Measurements from ENCODE around the gene NSUN3.
A peak's percentile ranks its signal among the peaks of the same experiment; 100 is the strongest.
"Not testable (repeated sequence)": the region's sequence is repeated elsewhere in the genome, so short reads cannot be mapped to it uniquely, and the experiment has no call there.

NSUN3 gene

DNA sequence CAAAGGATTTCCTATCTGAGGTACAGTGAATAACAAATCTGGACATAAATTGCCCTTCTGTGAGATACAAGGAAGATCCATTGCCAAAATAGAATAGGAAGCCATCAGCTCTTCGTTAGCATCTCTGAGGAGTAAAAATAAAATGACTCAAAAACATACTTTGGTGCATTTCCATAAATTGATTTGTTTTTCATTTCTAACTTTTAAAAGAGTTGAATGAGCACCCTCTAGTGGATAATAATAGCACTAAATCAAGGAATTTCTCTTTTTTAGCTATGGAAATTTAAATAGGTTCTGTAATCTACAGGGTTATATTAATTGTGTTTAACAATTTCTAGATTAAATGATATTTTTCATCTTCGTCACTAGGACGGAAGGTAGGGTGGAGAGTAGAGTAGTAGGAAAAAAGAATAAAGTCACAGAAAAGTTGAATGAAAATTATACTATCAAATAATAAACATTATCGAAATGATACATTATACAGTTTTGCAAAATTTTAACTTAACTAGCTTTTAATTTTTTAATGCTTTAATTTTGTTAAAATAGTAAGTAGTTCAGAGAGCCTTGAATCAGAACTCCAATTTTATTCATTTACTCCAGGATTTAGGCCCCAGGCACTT is 6.4 kb downstream of the NSUN3 start:
- peak in 1 of 2 donors; percentile 43 for DNase-seq

DNA sequence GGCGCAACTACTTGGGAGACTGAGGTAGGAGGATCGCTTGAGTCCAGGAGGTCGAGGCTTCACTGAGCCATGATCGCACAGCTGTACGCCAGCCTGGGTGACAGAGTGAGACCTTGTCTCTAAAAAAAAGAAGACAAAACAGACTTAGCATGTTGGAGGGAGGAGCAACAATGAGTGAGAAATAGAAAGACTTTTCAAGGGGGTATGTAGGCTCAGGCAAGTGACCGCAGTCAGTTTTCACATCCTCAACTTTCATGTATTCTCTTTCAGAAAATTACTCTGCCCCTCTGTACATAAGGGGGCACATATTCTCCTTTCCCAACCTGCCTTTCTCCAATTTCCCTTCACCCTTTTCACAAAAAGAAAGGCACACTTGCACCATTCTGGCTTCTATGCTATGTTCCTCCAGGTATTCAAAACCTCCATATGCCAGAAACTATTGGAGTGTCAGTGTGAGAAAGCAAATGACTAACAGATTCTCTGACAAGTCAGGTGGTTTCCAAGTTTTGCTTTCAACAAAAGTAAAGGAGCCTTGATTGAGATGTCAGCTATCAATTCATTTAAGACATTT is 7.6 kb downstream of the NSUN3 start:
- no peak for DNase-seq

DNA sequence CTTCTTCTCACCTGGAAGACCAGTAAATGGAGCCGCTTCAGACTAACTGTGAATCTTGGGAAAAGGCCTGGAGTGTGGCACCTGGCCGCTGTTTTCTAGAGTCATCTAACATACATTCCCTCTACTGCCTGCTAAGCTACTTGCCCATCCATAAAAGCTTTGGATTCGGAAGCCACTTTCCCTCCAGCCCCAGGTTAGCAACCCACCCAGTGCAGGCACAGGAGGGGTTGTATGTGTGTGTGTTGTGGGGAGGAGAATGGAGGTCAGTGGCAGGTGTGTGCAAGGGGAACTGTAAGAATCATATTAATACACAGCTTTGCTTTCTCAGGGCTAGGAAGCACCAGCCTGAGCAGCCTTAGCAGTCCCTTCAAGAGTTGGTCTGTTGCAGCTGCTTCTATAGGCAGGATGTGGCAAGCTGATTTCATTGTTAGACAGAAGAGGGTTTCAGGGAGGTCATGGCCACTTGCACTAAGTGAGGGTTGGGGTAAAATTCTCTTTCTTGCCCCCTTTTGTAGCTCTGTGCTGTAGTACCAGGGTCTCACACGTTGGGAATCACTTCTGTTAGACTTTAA is 8.9 kb downstream of the NSUN3 start:
- no peak for DNase-seq

DNA sequence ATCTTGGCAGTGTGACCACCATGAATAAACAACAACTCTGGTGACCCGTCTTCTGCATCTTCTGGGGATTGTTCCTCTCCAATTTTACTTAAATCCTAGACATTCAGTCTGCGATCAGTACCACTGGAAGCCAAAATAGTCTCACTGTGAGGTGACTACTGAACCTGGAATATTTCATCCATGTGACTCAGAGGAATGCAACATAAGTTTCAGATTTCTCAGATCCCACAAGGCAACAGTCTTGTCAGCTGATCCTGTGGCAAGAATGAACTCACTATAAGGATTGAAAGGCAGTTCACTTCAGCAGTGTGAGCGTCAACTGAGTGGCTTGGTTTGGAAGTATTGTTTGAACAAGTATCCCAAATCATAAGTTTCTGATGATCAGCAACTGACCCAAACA is 13.2 kb downstream of the NSUN3 start:
- DNase-seq = no peak

DNA sequence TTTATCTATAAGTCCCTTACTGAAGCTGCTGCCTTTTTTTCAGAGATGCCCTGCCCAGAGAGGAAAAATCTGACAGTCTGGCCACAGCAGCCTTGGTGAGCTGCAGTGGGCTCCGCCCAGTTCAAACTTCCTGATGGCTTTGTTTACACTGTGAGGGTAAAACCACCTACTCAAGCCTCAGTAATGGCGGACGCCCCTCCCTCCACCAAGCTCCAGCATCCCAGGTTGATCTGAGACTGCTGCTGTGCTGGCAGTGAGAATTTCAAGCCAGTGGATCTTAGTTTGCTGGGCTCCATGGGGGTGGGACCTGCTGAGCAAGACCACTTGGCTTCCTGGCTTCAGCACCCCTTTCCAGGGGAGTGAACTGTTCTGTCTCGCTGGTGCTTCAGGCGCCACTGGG is 17.7 kb downstream of the NSUN3 start:
- not testable (repeated sequence) for DNase-seq

DNA sequence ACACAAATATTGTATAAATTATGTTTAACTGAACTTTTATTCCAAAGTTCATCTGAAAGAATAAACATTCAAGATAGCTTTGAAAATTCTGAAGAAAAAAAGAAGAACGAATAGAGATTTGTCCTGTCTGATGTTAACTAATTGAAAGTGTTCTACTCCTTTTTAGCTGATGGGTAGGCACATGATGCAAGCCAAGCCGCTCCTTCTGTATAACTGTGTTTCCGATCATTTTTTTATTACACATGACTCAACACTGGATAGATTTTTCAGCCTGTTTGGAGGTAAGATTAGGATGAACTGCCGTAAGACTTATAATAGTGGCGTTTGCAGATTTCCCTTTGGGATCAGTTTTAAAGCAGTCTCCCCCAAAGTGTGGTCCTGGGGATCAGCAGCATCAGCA is 19.0 kb downstream of the NSUN3 start:
- DNase-seq = no peak

DNA sequence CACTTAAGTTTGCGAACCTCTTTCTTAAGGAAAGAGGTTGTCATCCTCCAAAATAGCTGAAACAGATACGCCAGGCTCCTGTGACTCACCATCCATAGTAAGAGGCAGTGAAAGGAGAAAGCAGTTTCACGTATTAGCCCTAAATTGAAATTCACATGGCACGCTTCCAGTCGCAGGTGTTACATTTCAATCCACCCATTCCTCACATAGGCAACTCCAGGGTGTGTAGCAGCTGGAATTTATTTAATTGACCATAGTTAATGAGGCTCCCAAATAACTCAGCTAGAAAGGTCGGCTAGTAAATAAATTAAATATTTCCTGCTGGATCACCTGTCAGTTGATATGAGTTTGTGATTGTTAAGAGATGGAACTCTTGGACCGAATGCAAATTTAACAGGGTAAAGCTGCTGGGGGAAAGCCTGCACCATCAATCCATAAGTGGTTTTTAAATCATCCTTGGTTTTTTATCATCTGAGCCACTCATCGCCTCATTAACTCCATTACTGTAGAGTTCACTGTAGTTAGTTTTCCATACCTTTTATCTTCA is 19.6 kb downstream of the NSUN3 start:
- no peak for DNase-seq

DNA sequence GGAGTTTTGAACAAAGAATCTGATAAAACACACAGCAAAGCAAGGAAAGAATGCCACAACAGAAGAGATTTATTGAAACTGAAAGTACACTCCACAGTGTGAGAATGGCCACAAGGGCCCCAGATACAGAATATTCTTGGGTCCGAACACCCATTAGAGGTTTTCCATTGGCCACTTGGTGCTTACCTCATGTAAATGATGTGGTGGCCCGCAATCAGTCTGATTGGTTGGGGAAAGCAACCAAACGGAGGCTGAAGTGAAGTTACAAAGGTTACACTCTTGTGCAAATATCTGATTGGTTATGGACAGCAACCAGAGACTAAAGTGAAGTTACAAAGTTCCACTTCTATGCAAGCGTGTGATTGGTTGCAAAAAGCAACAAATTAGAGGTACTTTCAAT is 20.4 kb downstream of the NSUN3 start:
- no peak for DNase-seq

DNA sequence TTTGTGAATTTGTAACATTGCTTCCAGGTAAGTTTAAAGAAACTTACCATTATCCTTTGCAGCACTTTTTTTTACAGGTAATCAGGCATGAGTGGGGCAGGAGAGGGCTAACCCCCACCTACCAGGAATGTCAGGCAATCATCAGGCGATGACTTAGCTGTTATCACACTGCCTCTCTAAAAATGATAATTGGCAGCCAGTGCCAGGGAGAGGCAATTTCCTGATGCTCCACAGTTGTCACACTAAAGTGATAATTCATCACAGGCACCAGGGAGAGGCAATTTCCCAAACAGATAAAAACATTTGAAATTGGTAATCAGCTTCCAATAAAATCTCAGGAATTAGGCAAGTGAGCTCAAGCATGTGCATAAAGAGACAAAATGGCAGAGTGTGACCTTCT is 26.3 kb downstream of the NSUN3 start:
- no peak for DNase-seq

DNA sequence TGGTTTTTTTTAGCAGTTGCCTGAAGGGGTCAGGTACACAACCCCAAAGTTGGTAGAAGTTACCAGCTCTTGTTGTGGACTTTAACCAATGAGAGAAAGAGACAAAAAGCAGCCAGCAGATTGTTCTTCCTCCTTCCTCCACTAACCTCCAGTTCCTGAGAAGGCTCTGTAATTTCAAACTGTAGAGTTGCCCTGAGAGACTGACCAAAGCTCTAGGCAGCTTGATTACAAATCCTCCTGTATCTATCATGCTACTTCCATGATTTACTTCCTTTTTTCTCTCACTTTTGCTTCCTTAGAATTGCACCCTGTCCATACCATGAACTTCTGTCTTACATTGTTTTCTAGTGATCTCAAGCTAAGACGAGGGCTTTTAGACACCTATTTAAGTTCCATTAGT is 29.2 kb downstream of the NSUN3 start:
- DNase-seq = peak; percentile 69 to 86

DNA sequence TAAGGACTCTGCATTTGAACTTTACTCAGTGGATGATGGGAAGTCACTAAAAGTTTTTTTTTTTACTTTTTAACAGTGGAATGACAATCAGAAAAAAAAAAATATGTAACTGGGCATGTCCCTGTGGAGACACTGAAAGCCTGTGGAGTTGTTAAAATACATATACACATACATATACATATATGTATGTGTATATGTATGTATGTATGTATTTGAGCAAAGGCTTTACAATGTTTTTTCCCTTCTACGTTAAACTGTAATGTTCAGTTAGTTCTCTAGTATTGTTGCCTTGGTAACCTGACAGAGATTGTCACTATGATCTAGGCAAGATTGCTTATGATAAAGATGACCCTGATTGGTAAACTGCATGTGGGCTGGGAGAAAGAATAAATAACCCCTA is 30.3 kb downstream of the NSUN3 start:
- DNase-seq = no peak

DNA sequence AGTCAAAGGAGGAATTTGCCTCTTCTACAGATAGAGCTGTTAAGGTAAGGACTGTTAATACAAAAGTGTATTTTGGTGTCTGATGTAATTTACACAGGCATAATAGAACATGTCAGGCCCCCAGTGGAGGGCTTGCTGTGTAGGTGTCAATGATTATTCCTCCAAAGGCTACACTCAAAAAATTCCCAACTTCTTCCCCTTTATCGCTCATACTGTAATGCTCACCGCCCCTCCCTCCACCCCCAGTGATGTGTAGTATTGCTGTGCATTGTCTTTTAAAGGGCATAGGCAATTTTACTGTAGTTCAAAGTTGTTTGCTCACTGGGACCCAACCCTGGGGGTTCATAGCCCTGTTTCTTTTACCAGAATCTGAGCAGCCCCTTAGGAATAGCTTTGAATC is 32.2 kb downstream of the NSUN3 start:
- DNase-seq = peak in 1 of 2 donors; percentile 17

DNA sequence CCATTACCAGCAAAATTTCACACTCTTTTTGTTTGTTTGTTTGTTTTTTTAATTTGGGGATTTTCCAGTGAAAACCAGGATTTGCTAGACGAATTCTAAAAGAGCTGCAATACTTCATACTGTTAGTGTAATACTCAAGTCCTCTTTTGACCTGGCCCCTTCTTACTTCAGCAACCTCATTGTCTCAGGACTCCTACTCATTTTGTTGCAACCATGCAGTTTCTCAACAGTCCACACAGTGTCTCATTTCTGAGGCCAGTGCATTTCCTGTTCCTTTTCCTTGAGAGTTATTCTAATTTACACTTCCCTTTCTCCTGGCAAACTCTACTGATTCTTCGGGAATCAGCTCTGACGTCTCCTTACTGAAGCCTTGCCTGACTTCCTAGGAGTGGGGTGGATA is 35.6 kb downstream of the NSUN3 start:
- DNase-seq = peak; percentile 93 to 94

DNA sequence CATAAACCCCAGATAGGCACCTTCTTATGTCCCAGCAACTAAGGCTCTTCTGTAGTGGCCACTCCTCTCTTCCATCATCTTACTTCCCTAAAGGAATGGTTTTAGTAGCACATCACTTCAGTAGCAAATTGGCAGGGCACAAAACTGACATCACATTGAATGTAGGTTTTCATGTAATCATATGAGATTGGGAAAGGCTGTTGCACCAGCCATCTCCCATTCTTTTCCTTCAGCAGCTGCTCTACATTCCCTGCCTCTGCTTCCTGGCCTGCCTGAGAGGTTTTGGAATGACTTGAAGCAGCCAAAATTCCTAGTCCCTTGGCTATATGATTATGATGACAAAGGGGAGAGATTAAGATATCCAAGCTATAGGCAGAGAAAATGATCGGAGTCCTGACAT is 36.5 kb downstream of the NSUN3 start:
- peak; percentile 3 to 9 for DNase-seq

DNA sequence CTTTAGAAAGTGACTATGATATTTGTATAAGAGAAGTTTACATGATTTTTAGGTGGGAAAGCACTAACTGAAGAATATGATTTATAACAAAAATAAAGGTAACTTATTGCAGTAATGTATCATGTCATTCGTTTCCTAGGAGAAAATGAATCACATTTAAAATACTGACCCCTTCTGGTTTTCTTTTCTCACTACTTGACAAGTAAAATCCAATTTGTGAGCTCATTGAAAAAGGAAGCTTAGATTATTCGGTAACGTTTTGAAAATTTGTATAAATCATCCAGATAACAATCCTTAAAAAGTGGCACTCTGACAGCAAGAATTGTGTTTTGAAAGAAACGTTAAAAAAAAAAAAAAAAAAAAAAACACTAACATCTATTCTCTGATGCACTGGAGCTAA is 39.0 kb downstream of the NSUN3 start:
- peak in 1 of 2 donors; percentile 15 for DNase-seq

DNA sequence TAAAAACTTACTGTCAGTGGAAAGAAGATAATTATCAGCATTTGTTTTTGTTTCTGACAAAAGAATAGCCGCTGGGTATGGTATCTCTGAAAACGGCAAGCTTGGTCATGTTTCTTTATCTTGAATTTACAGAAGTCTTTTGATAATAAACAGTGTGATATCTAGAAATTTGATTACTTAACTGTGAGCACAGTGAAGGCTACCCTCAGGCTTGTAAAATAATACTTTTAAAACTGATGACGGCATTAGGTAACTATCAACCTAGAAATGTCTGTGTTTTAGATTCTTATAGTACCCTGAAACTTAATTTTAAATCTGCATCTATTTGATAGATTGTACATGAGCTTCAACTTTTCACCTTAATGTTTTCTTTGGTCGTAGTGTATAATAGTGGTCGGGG is 43.4 kb downstream of the NSUN3 start:
- no peak for DNase-seq

DNA sequence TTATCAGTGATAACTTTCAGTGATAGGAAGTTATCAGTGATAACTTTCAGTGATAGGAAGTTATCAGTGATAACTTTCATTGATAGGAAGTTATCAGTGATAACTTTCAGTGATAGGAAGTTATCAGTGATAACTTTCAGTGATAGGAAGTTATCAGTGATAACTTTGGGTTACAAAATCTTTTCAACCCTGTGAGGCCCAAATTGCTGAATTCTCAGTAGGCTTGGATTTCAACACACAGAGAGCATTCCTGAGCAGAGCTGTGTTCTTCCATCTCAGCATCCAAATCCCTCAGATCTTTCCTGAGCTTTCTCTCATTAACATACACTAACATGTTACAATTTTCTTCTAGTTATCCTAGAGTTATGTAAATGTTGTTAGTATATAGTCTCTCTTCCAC is 47.4 kb downstream of the NSUN3 start:
- DNase-seq = not testable (repeated sequence)

DNA sequence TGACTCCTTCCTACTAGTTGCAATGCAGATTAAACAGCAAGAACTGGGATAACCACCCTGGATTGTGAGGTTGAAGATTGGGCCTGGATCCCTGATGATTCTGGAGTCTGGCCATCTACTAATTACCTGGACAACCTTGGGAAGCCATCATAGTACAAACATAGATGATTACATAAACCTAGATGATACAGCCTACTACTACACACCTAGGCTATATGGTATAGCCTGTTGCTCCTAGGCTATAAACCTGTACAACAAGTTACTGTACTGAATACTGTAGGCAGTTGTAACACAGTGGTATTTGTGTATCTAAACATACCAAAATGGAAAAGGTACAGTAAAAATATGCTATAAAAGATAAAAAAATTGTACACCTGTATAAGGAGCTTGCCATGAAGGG is 48.0 kb downstream of the NSUN3 start:
- no peak for DNase-seq

DNA sequence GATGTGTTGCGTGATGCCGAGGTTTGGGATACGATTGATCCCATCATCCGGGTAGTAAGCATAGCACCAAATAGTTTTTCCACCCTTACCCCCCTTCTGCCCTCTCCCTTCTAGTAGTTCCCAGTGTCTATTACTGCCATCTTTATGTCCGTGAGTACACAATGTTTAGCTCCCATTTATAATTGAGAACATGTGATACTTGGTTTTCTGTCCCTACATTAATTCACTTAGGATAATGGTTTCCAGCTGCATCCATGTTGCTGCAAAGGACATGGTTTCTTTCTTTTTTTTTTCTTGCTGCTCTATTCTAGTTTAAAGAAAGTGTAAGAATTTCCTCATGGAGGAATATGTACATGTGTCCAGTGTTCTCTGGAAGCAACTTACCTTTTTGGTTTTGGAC is 51.8 kb downstream of the NSUN3 start:
- DNase-seq = no peak

DNA sequence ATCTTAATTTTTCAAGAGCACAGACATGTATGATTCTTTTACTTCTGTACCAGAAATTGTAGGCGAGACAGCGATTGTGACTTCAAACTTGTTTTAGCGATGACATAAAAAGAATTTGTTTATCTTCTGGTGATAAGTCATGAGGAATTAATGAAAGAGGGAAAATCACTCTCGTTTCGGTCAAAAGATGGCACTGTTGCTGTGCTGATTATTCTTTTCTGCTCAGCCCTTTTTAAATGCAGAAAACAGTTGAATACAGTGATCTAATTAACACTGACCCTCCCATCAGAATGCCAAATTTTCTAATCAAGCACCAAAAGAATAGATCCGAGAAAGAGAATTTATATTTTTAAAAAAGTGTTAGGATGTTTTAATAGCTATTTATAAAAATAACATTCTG is 52.6 kb downstream of the NSUN3 start:
- DNase-seq = no peak

DNA sequence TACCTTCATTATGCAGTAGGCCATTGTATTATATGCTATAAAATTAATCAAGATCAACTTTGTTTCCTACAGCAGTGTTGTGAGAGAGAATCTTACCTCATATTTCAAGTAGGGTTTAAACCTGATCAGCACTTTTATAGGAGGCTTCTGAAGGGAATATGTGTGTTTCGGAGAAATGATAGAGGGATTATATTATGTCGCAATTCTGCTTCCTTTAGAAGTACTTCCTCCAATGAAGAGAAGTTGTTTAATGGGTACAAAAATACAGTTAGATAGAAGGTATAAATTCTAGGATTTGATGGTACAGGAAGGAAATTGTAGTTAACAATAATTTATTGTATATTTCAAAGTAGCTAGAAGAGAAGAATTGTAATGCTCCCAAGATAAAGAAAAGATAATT is 54.9 kb downstream of the NSUN3 start:
- peak in 1 of 2 donors; percentile 38 for DNase-seq

DNA sequence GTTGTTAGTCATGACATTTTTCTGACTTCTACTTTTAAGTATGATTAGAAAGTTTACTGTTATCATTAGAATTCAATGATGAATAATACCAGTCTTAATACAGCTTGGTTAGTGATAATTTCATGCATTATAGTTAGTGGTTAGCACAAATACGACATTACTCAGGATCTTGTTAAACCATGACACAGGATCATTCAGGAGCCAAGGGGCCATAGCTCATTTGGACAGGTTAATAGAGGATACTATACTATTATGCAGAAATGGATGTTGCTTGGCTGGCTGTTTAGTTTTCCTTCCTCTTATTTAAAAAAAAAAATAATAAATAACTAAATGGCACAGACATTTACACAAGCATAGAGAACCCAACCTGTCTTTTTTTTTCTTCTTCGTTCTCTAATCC is 55.5 kb downstream of the NSUN3 start:
- DNase-seq = peak in 1 of 2 donors; percentile 15

DNA sequence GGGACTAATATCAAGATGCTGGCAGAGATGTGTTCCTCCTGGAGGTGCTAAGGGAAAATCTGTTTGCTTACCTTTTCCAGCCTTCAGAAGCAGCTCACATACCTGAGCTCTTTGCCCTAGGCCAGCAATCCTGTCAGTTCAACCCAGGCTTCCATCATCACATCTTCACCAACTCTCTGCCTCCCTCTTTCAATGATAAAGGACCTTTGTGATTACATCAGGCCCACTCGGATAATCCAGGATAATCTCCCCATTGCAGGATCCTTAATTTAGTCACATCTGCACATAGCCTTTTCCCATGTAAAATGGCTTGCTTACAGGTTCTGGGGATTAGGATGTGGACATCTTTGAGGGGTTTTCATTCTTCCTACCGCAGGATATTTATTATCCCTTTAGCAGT is 58.3 kb downstream of the NSUN3 start:
- no peak for DNase-seq

DNA sequence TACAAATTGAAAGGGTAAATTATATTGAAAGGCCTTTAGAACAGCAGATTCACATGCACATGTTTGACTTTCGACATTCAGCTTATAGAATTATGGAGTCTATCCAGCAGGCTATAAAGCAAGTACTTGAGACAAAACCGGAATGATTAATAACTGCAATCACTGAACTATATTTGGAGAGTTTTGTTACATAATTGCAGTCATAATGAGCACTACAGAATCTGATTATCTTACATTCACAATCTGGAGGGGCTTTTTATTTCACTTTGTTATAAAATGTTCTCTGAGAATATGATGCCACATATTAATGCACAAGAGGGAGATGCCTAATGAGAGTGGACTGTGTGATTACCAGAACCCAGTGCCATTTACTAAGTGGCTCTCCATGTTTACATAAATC is 64.3 kb downstream of the NSUN3 start:
- DNase-seq = no peak
